Activated CD4-positive, alpha-beta T cell treated with anti-CD3 and anti-CD28 coated beads, Interleukin-2, Interleukin-4, amounts not matched to agents 100 ng/mL and 50 ng/mL, durations not matched to agents 16 hours and 8 hours (primary cell): Measurements from ENCODE around the gene PCDHB9.
"Not testable (repeated sequence)": the region's sequence is repeated elsewhere in the genome, so short reads cannot be mapped to it uniquely, and the experiment has no call there.

Experiments
- DNase-seq: peaks from one replicate; pipeline ENCODE4 v3.0.0-alpha.2; 2020; ENCODE audit warnings: low spot score

PCDHB9 gene

DNA sequence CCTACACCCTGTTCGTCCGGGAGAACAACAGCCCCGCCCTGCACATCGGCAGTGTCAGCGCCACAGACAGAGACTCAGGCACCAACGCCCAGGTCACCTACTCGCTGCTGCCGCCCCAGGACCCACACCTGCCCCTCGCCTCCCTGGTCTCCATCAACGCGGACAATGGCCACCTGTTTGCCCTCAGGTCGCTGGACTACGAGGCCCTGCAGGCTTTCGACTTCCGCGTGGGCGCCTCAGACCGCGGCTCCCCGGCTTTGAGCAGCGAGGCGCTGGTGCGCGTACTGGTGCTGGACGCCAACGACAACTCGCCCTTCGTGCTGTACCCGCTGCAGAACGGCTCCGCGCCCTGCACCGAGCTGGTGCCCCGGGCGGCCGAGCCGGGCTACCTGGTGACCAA is 1.7 kb downstream of the PCDHB9 start:
- DNase-seq, result not testable (repeated sequence)

- not testable (repeated sequence) for DNase-seq
Observed at GRCh38 chr5:141189131-141189530, 2.2 kb downstream of the PCDHB9 start.

DNA sequence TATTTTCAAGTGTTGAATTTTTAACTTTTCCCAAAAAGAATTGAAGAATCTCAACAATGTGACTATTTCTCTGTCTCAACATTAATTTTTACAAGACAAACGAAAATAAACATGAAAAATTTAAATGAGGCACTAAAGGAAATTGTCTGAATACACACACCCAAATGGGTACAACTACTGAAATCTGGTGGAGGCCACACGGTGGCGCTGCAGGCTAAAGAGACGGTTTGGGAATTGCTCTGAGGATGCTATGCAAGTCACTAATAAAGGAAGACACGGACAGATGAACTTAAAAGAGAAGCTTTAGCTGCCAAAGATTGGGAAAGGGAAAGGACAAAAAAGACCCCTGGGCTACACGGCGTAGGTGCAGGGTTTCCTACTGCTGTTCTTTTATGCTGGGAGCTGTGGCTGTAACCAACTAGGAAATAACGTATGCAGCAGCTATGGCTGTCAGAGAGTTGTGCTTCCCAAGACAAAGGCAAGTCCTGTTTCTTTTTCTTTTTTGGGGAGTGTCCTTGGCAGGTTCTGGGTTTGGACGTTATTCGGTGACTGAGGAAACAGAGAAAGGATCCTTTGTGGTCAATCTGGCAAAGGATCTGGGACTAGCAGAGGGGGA is 5.3 kb downstream of the PCDHB9 start, which contains the start of gene PCDHB10:
Gene PCDHB10, plus strand, starts transcription at position 244 of the 616 bp plus-strand sequence. Its CDS starts 200 bp downstream, at position 444.
- DNase-seq, result peak; percentile 6

DNA sequence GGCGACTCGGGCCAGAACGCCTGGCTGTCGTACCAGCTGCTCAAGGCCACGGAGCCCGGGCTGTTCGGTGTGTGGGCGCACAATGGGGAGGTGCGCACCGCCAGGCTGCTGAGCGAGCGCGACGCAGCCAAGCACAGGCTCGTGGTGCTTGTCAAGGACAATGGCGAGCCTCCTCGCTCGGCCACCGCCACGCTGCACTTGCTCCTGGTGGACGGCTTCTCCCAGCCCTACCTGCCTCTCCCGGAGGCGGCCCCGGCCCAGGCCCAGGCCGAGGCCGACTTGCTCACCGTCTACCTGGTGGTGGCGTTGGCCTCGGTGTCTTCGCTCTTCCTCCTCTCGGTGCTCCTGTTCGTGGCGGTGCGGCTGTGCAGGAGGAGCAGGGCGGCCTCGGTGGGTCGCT is 7.4 kb downstream of the PCDHB9 start:
- not testable (repeated sequence) for DNase-seq

GRCh38 chr5:141196363-141196762 is 9.4 kb downstream of the PCDHB9 start:
- no peak for DNase-seq

- DNase-seq, result no peak
Observed at GRCh38 chr5:141199359-141200235, 12.6 kb downstream of the PCDHB9 start, which contains the start of gene PCDHB11. PCDHB11 (plus strand) TSS chr5:141199627; CDS start chr5:141199775, 148 bp downstream.

DNA sequence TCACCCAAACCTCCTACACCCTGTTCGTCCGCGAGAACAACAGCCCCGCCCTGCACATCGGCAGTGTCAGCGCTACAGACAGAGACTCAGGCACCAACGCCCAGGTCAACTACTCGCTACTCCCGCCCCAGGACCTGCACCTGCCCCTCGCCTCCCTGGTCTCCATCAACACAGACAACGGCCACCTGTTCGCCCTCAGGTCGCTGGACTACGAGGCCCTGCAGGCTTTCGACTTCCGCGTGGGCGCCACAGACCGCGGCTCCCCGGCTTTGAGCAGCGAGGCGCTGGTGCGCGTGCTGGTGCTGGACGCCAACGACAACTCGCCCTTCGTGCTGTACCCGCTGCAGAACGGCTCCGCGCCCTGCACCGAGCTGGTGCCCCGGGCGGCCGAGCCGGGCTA is 14.2 kb downstream of the PCDHB9 start:
- not testable (repeated sequence) for DNase-seq

DNA sequence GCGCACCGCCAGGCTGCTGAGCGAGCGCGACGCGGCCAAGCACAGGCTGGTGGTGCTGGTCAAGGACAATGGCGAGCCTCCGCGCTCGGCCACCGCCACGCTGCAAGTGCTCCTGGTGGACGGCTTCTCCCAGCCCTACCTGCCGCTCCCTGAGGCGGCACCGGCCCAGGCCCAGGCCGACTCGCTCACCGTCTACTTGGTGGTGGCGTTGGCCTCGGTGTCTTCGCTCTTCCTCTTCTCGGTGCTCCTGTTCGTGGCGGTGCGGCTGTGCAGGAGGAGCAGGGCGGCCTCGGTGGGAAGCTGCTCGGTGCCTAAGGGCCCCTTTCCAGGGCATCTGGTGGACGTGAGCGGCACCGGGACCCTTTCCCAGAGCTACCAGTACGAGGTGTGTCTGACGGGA is 14.7 kb downstream of the PCDHB9 start:
- not testable (repeated sequence) for DNase-seq

DNA sequence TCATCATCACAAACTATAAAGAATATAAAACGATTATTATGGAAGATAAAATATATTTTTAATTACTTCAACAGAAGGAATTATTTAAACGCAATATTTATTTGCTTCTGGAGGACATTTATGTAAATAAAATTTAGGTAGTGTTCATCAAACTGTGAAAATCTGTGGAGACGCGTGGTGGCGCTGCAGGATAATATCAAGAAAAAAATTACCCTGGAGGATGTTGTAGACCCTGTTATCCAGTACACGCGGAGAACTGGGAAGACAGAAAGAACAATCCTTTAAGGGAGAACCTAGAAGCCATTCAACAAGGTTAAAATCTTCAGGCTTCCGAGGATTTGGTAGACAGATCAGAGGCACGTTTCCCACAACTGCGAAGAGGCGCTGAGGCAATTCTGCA is 21.5 kb downstream of the PCDHB9 start, which contains the start of gene PCDHB12:
Gene PCDHB12, plus strand, starts transcription at position 242 of the 400 bp plus-strand sequence. CDS start 189 bp downstream, outside the sequence.
- DNase-seq, result no peak

DNA sequence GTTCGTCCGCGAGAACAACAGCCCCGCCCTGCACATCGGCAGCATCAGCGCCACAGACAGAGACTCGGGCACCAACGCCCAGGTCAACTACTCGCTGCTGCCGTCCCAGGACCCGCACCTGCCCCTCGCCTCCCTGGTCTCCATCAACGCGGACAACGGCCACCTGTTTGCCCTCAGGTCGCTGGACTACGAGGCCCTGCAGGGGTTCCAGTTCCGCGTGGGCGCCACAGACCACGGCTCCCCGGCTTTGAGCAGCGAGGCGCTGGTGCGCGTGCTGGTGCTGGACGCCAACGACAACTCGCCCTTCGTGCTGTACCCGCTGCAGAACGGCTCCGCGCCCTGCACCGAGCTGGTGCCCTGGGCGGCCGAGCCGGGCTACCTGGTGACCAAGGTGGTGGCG is 23.3 kb downstream of the PCDHB9 start:
- not testable (repeated sequence) for DNase-seq

DNA sequence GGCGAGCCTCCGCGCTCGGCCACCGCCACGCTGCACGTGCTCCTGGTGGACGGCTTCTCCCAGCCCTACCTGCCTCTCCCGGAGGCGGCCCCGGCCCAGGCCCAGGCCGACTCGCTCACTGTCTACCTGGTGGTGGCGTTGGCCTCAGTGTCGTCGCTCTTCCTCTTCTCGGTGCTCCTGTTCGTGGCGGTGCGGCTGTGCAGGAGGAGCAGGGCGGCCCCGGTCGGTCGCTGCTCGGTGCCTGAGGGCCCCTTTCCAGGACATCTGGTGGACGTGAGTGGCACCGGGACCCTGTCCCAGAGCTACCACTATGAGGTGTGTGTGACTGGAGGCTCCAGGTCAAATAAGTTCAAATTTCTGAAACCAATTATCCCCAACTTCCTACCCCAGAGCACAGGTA is 23.9 kb downstream of the PCDHB9 start:
- not testable (repeated sequence) for DNase-seq

- DNase-seq, result not testable (repeated sequence)
Observed at GRCh38 chr5:141213656-141214339, 26.8 kb downstream of the PCDHB9 start, which contains the start of gene PCDHB13. PCDHB13 (plus strand) TSS chr5:141213919; CDS start chr5:141214124, 205 bp downstream.

- DNase-seq, result not testable (repeated sequence)
Observed at GRCh38 chr5:141214583-141214982, 27.6 kb downstream of the PCDHB9 start.

DNA sequence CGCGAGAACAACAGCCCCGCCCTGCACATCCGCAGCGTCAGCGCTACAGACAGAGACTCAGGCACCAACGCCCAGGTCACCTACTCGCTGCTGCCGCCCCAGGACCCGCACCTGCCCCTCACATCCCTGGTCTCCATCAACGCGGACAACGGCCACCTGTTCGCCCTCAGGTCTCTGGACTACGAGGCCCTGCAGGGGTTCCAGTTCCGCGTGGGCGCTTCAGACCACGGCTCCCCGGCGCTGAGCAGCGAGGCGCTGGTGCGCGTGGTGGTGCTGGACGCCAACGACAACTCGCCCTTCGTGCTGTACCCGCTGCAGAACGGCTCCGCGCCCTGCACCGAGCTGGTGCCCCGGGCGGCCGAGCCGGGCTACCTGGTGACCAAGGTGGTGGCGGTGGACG is 28.5 kb downstream of the PCDHB9 start:
- DNase-seq, result not testable (repeated sequence)

DNA sequence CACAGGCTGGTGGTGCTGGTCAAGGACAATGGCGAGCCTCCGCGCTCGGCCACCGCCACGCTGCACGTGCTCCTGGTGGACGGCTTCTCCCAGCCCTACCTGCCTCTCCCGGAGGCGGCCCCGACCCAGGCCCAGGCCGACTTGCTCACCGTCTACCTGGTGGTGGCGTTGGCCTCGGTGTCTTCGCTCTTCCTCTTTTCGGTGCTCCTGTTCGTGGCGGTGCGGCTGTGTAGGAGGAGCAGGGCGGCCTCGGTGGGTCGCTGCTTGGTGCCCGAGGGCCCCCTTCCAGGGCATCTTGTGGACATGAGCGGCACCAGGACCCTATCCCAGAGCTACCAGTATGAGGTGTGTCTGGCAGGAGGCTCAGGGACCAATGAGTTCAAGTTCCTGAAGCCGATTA is 29.1 kb downstream of the PCDHB9 start:
- not testable (repeated sequence) for DNase-seq

DNA sequence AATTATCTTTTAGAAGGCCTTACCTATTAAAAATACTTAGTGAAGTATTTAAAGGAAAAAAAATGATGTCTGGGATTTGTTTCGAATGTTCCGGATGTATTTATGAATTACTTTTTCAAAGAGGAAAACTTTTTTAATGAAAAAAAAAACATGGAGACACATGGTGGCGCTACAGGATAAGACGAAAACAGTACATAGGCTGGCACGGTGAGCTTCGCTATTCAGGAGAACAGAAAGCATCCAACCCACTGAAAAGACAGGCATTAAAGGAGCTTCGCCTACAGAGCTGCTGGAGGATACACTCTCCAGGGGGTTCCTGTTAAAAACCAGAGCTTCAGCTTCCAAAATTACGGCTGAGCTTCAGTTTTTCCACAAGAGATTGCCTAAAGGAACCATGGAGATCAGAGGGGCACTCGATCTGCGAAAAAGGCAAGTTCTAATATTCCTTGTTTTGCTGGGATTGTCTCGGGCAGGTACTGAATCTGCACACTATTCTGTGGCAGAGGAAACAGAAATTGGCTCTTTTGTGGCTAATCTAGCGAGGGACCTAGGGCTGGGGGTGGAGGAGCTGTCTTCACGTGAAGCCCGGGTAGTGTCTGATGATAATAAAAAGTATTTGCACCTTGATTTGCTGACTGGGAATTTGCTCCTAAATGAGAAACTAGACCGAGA is 36.3 kb downstream of the PCDHB9 start, which contains the start of gene PCDHB14:
Gene PCDHB14, plus strand, starts transcription at position 232 of the 672 bp plus-strand sequence. Its CDS starts 163 bp downstream, at position 395.
- no peak for DNase-seq

- not testable (repeated sequence) for DNase-seq
Observed at GRCh38 chr5:141224844-141225243, 37.9 kb downstream of the PCDHB9 start.

DNA sequence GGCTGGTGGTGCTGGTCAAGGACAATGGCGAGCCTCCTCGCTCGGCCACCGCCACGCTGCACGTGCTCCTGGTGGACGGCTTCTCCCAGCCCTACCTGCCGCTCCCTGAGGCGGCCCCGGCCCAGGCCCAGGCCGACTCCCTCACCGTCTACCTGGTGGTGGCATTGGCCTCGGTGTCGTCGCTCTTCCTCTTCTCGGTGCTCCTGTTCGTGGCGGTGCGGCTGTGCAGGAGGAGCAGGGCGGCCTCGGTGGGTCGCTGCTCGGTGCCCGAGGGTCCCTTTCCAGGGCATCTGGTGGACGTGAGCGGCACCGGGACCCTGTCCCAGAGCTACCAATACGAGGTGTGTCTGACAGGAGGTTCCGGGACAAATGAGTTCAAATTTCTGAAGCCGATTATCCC is 38.5 kb downstream of the PCDHB9 start:
- not testable (repeated sequence) for DNase-seq

- DNase-seq, result no peak
Observed at GRCh38 chr5:141234109-141234667, 47.2 kb downstream of the PCDHB9 start.

DNA sequence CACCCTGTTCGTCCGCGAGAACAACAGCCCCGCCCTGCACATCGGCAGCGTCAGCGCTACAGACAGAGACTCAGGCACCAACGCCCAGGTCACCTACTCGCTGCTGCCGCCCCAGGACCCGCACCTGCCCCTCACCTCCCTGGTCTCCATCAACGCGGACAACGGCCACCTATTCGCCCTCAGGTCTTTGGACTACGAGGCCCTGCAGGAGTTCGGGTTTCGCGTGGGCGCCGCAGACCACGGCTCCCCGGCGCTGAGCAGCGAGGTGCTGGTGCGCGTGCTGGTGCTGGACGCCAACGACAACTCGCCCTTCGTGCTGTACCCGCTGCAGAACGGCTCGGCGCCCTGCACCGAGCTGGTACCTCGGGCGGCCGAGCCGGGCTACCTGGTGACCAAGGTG is 49.0 kb downstream of the PCDHB9 start:
- not testable (repeated sequence) for DNase-seq
